ENCODE measurements around the gene LMO2.

GRCh38 chr11:33891714-33892327, at the start of gene LMO2:
- TF ChIP-seq, protein P1, sequence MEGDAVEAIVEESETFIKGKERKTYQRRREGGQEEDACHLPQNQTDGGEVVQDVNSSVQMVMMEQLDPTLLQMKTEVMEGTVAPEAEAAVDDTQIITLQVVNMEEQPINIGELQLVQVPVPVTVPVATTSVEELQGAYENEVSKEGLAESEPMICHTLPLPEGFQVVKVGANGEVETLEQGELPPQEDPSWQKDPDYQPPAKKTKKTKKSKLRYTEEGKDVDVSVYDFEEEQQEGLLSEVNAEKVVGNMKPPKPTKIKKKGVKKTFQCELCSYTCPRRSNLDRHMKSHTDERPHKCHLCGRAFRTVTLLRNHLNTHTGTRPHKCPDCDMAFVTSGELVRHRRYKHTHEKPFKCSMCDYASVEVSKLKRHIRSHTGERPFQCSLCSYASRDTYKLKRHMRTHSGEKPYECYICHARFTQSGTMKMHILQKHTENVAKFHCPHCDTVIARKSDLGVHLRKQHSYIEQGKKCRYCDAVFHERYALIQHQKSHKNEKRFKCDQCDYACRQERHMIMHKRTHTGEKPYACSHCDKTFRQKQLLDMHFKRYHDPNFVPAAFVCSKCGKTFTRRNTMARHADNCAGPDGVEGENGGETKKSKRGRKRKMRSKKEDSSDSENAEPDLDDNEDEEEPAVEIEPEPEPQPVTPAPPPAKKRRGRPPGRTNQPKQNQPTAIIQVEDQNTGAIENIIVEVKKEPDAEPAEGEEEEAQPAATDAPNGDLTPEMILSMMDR (IDR thresholded peaks at IDR 0.05), result no peak
- TF ChIP-seq EZH2 (IDR thresholded peaks at IDR 0.05; ENCODE audit: borderline replicate concordance, insufficient read depth, low read depth, low read length, poor library complexity, severe bottlenecking), result no peak
